Bronchial epithelial cell (primary cell): ENCODE results near the gene SUDS3. TPM values are rescaled to one million over a fixed set of nuclear protein-coding genes. Genes with fewer than 3 reads are reported as not detected.

ENCODE experiments used
- DNase-seq: peaks from one replicate; pipeline ENCODE4 v3.0.0-alpha.2; 2010; ENCODE audit warnings: low read depth
- FAIRE-seq: peaks from 2 replicates; lab custom pipeline; 2011; peaks lifted over from hg19 to GRCh38; lab: Jason Lieb, UNC
- H3K27me3 ChIP-seq: 2 replicates; pipeline ENCODE4 v1.5.1; 2011; ENCODE audit warnings: low read length; ENCODE audit not compliant: control insufficient read depth, insufficient read depth
- H3K36me3 ChIP-seq: 2 replicates; pipeline ENCODE4 v1.5.1; 2011; ENCODE audit warnings: low read length; ENCODE audit not compliant: control insufficient read depth, insufficient read depth
- H3K4me3 ChIP-seq: 2 replicates; pipeline ENCODE4 v1.5.1; 2011; ENCODE audit warnings: mild to moderate bottlenecking, low read depth, low read length, control low read depth
- CTCF ChIP-seq: IDR thresholded peaks from 2 replicates; pipeline ENCODE4 v1.5.1; 2011; ENCODE audit warnings: mild to moderate bottlenecking, moderate library complexity, low read length, control low read depth, inconsistent platforms; ENCODE audit not compliant: insufficient read depth, severe bottlenecking
- total RNA-seq: library from RNA; depleted of rRNA; stranded (reverse); fragments of >200 nt; gene quantifications from 2 replicates; pipeline ENCODE4 v1.2.1, GENCODE V29; 2014

The SUDS3 gene
- total RNA-seq = 32.9 and 44.0 TPM in 2 replicates

GRCh38 chr12:118376089-118377020 is at the start of gene SUDS3:
SUDS3 (plus strand) TSS chr12:118376555; CDS start chr12:118376692, 137 bp downstream.
- DNase-seq (peak; percentile 62), FAIRE-seq (no peak)
- Histone ChIP-seq H3K4me3 (peak within 1 kb of the TSS; percentile 98), H3K36me3 (peaks cover 5% of the 10 kb centered on the region), H3K27me3 (no peaks in the 10 kb centered on the region)
- peak; percentile 99 for TF ChIP-seq CTCF

GRCh38 chr12:118326991-118327390 is 49.4 kb upstream of the SUDS3 start:
- DNase-seq = no peak
- TF ChIP-seq CTCF = no peak
- Histone ChIP-seq H3K36me3 (no peaks in the 10 kb centered on the region), H3K4me3 (no peak overlapping the region), H3K27me3 (no peaks in the 10 kb centered on the region)
- no peak for FAIRE-seq

- DNase-seq (no peak), FAIRE-seq (no peak)
- no peak for TF ChIP-seq CTCF
- H3K4me3 ChIP-seq = no peak overlapping the region
- no peaks in the 10 kb centered on the region for H3K27me3 ChIP-seq
- no peaks in the 10 kb centered on the region for H3K36me3 ChIP-seq
Observed at GRCh38 chr12:118327391-118327790, 49.0 kb upstream of the SUDS3 start.

GRCh38 chr12:118328486-118329330 is 47.6 kb upstream of the SUDS3 start:
- no peak for TF ChIP-seq CTCF
- Histone ChIP-seq H3K4me3 (no peak overlapping the region), H3K27me3 (no peaks in the 10 kb centered on the region), H3K36me3 (no peaks in the 10 kb centered on the region)
- no peak for DNase-seq
- no peak for FAIRE-seq

GRCh38 chr12:118330421-118331018 is 45.8 kb upstream of the SUDS3 start:
- DNase-seq = no peak
- H3K27me3 ChIP-seq = no peaks in the 10 kb centered on the region
- FAIRE-seq = no peak
- H3K4me3 ChIP-seq = no peak overlapping the region
- no peaks in the 10 kb centered on the region for H3K36me3 ChIP-seq
- no peak for TF ChIP-seq CTCF
